ENCODE results near the gene SIGLEC12. TPM values are rescaled to one million over a fixed set of nuclear protein-coding genes. Genes with fewer than 3 reads are reported as not detected.
A peak's percentile ranks its signal among the peaks of the same experiment; 100 is the strongest.

Gene SIGLEC12
- 0.52 and 0.54 TPM in 2 replicates for total RNA-seq

GRCh38 chr19:51501594-51502263, at the start of gene SIGLEC12:
Gene SIGLEC12, minus strand, starts transcription at chr19:51501800. Its CDS starts 67 bp downstream, at chr19:51501733.
- peaks cover 14% of the 10 kb centered on the region for H3K9me3 Mint-ChIP-seq
- peak within 1 kb of the TSS; percentile 64 for H3K27ac Mint-ChIP-seq
- DNase-seq (ENCODE audit: low spot score): no peak
- peak within 1 kb of the TSS; percentile 54 for H3K4me3 Mint-ChIP-seq
- intact Hi-C loops (cut with micrococcal nuclease): no loop called here
- no peaks in the 10 kb centered on the region for H3K36me3 Mint-ChIP-seq (ENCODE audit: low read depth)
- H3K4me1 Mint-ChIP-seq (ENCODE audit: low read depth): peaks cover 28% of the 10 kb centered on the region
- peaks cover 13% of the 10 kb centered on the region for H3K27me3 Mint-ChIP-seq (ENCODE audit: insufficient read depth)

DNA sequence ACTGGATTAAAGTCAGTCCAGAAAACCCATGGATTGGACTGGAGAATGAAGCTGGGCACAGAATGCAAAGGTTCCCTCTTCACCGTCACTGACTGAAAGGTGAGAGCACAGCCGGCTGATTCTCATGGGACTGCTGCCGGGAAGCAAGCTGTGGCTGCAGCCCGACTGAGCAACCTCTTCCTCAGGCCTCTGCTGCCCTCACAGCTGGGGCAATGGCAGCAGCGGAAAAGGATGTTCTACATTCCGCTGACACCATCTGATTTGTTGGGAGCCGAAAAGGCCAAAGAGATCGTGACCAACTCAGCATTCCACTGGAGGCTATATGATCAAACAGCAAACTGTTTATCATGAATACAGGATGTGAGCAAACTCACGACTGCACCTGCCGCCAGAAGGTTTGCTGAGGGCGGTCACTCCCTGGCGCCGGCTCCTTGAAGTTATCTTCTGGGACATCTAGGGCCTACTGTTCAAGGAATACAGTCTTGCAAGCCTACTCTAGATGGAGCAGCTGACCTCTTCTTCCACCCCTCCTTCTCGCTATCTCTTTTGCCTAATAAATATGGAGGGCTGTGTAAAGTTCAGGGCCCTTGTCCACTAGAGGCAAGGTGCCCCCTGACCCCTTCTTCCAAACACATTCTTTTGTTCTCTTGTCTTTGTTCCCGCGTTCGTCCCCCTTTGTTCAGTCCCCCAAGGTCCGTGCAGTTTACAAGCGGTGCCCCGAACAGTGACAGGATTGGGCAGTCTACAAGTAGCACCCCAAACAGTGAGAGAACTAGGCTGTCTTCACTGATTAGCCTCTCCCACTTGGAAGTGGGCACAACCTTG, 49.5 kb upstream of the SIGLEC12 start:
- Mint-ChIP-seq H3K9me3 (no peaks in the 10 kb centered on the region), H3K4me3 (no peak overlapping the region), H3K36me3 (ENCODE audit: low read depth) (no peaks in the 10 kb centered on the region), H3K27ac (no peak overlapping the region), H3K27me3 (ENCODE audit: insufficient read depth) (peaks cover 22% of the 10 kb centered on the region), H3K4me1 (ENCODE audit: low read depth) (peaks cover 31% of the 10 kb centered on the region)
- intact Hi-C loops (cut with micrococcal nuclease): no loop called here
- DNase-seq (ENCODE audit: low spot score): no peak

DNA sequence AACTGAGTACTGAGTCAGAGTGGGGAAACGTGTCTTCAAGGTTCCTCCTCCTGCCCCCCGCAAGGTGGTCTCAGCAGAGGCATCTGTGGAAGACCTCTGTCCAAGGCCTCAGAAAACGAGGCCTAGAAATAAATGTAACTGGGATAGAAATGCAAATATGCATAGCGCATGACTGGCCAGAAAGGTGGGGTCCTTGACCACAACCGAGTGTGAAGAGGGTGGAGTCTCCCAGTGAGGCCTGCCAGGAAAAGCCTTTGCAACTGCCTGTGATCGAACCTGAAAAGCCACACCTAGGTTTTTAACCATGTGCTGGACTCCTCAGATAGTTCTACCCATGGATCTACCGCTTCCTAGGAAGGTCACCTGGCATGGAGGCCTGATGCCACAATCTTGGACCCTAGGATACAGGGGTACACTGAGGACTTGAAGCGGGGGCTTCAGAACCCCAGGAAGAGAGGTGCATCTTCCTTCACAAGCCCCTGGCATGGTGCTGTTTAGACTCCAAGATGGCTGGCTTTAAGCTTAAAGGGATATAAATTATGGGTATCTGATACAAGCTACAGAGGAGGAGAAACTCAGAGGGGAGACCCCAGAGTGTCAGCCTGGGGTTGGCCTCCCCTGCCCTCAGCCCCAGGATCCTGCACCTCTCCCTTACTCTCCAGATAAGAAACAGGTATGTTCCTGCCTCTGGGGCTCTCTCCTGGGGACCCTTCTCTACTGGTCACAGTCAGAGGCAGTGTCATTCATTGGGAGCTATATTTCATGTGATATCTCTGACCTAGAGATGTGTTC, 48.1 kb upstream of the SIGLEC12 start:
- H3K4me1 Mint-ChIP-seq (ENCODE audit: low read depth): peaks cover 31% of the 10 kb centered on the region
- H3K9me3 Mint-ChIP-seq: no peaks in the 10 kb centered on the region
- H3K36me3 Mint-ChIP-seq (ENCODE audit: low read depth): no peaks in the 10 kb centered on the region
- no peak for DNase-seq (ENCODE audit: low spot score)
- H3K27me3 Mint-ChIP-seq (ENCODE audit: insufficient read depth): peaks cover 23% of the 10 kb centered on the region
- no peak overlapping the region for H3K4me3 Mint-ChIP-seq
- H3K27ac Mint-ChIP-seq: no peak overlapping the region
- intact Hi-C loops (cut with micrococcal nuclease): no loop called here

- Mint-ChIP-seq H3K36me3 (ENCODE audit: low read depth) (no peaks in the 10 kb centered on the region), H3K4me3 (no peak overlapping the region), H3K27me3 (ENCODE audit: insufficient read depth) (peaks cover 23% of the 10 kb centered on the region), H3K27ac (no peak overlapping the region), H3K9me3 (no peaks in the 10 kb centered on the region), H3K4me1 (ENCODE audit: low read depth) (peaks cover 31% of the 10 kb centered on the region)
- intact Hi-C loops (cut with micrococcal nuclease): no loop called here
- no peak for DNase-seq (ENCODE audit: low spot score)
These were observed 47.3 kb upstream of the SIGLEC12 start for GRCh38 chr19:51548891-51549305.

DNA sequence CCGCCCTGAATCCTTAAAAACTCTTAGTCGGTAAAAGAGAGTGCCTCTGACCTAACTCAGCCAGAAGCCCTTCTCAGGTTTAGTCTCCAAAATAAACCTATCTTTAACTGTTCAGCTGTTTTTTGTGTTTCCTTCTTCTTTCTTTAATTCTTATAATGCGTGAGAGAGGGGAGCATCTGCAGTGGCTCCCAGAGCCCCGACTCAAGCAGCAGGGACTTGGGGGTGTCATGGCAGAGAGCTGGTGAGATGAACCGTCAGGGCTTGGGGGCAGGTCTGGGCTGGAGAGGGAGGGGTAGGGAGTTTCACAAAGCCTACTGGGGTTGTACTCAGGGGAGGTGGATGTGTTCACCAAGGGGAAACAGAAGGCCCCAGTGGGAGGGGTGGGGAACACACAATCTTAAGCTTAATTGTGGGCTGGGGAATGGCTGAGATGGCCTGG, 46.6 kb upstream of the SIGLEC12 start:
- Mint-ChIP-seq H3K27ac (no peak overlapping the region), H3K27me3 (ENCODE audit: insufficient read depth) (peaks cover 23% of the 10 kb centered on the region), H3K4me1 (ENCODE audit: low read depth) (peaks cover 31% of the 10 kb centered on the region), H3K4me3 (no peak overlapping the region), H3K36me3 (ENCODE audit: low read depth) (no peaks in the 10 kb centered on the region), H3K9me3 (no peaks in the 10 kb centered on the region)
- DNase-seq (ENCODE audit: low spot score): no peak
- intact Hi-C loops (cut with micrococcal nuclease): no loop called here

DNA sequence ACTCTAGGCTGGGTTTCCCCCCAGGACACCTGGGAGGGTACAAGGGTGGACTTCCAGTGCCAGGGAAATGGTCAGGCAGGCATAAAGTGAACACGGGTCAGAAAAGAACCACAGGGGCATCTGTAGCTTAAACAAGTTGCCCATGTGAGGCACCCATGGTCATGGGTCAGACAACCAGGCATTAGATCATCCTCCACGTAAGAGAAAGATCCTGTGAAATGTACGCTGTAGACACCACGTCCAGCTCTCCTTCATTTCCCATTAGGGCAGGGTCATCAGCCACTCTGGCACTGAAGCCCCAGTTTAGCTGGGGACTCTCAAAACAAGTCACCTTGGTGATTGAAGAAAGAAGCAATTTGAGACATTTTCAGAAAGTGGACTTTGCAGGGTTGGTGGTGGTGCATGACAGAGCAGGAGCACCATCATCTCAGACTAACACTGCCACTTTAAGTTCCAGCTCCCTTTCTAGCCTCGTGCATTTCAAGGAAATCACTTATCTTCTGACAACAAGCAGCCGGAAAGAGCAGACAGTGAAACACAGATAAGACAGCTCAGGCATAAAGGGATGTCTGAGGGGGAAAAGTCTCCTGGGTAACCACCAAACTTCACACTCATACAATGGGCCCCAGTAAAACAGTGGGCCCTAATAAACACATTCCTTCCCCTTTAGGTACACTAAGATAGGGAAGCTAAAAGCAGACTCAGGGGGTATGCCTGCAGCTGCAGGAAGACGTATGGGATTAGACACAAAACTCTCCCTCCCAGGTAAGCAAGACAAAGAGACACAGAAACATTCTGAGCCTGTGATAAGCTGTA, 46.0 kb upstream of the SIGLEC12 start:
- intact Hi-C loops (cut with micrococcal nuclease): no loop called here
- Mint-ChIP-seq H3K27ac (no peak overlapping the region), H3K4me3 (peak overlapping the region; percentile 10), H3K36me3 (ENCODE audit: low read depth) (no peaks in the 10 kb centered on the region), H3K9me3 (no peaks in the 10 kb centered on the region), H3K27me3 (ENCODE audit: insufficient read depth) (peaks cover 23% of the 10 kb centered on the region), H3K4me1 (ENCODE audit: low read depth) (peaks cover 31% of the 10 kb centered on the region)
- no peak for DNase-seq (ENCODE audit: low spot score)

DNA sequence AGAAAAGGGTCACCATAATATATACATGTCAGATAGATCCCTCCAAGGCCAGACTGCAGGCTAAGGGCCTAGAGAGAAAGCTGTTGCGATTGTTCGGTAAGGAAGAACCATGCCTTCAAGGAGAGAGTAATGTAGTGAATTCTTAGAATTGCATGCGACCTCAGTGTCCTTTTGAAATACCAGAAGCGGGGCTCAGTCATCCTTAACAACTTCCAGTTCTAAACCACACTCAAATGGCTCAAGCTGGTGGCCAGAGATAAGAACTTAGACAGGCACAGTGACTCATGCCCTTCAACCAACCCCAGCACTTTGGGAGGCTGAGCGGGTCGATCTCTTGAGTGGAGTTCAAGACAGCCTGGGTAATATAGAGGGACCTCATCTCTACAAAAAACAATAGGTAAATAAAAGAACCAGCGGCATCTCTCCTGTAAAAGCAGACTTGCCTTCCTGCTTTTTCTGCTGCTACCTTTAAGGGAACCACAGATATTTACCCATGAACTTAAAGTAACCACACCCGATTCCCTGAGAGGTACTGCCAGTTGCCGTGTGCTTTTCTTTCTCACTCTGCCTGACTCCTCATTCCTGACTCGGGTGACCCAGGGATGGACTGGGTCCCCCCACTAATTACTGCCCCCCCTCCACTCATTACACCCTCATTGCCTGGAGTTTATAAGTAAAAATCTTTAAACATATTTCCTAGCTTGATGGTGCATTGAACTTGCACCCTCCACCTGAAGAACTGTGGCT, 45.2 kb upstream of the SIGLEC12 start:
- intact Hi-C loops (cut with micrococcal nuclease): no loop called here
- no peaks in the 10 kb centered on the region for H3K36me3 Mint-ChIP-seq (ENCODE audit: low read depth)
- H3K27ac Mint-ChIP-seq: no peak overlapping the region
- no peak for DNase-seq (ENCODE audit: low spot score)
- peaks cover 30% of the 10 kb centered on the region for H3K4me1 Mint-ChIP-seq (ENCODE audit: low read depth)
- no peak overlapping the region for H3K4me3 Mint-ChIP-seq
- peaks cover 23% of the 10 kb centered on the region for H3K27me3 Mint-ChIP-seq (ENCODE audit: insufficient read depth)
- no peaks in the 10 kb centered on the region for H3K9me3 Mint-ChIP-seq

GRCh38 chr19:51546107-51546649, 44.6 kb upstream of the SIGLEC12 start:
- Mint-ChIP-seq H3K27ac (no peak overlapping the region), H3K4me3 (no peak overlapping the region), H3K4me1 (ENCODE audit: low read depth) (peaks cover 24% of the 10 kb centered on the region), H3K9me3 (no peaks in the 10 kb centered on the region), H3K27me3 (ENCODE audit: insufficient read depth) (peaks cover 23% of the 10 kb centered on the region), H3K36me3 (ENCODE audit: low read depth) (no peaks in the 10 kb centered on the region)
- DNase-seq (ENCODE audit: low spot score): no peak
- intact Hi-C loops (cut with micrococcal nuclease): no loop called here

DNA sequence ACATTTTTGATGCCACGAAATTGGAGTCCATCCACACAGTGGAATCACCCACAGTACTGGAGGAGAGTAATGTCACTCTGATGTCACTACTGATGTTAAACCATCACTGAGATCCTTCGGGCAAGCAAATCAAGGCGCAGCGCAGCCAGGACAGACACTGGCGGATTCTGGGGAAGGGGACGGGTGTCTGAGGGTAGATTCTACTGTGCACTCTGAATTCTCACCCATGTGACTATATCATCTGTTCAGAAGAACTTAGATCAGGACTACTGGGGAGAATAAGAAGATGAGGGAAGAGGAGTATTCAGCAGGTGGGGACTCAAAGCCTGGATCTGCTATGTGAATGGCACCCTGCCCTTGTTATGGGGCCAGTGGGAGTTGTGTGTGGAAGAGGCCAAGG, 42.4 kb upstream of the SIGLEC12 start:
- Mint-ChIP-seq H3K4me1 (ENCODE audit: low read depth) (peaks cover 23% of the 10 kb centered on the region), H3K9me3 (no peaks in the 10 kb centered on the region), H3K4me3 (no peak overlapping the region), H3K27me3 (ENCODE audit: insufficient read depth) (peaks cover 23% of the 10 kb centered on the region), H3K36me3 (ENCODE audit: low read depth) (no peaks in the 10 kb centered on the region), H3K27ac (no peak overlapping the region)
- no peak for DNase-seq (ENCODE audit: low spot score)
- intact Hi-C loops (cut with micrococcal nuclease): no loop called here

- H3K4me3 Mint-ChIP-seq: no peak overlapping the region
- intact Hi-C loops (cut with micrococcal nuclease): no loop called here
- peaks cover 16% of the 10 kb centered on the region for H3K27me3 Mint-ChIP-seq (ENCODE audit: insufficient read depth)
These were observed 41.1 kb upstream of the SIGLEC12 start for GRCh38 chr19:51542699-51543098.

DNA sequence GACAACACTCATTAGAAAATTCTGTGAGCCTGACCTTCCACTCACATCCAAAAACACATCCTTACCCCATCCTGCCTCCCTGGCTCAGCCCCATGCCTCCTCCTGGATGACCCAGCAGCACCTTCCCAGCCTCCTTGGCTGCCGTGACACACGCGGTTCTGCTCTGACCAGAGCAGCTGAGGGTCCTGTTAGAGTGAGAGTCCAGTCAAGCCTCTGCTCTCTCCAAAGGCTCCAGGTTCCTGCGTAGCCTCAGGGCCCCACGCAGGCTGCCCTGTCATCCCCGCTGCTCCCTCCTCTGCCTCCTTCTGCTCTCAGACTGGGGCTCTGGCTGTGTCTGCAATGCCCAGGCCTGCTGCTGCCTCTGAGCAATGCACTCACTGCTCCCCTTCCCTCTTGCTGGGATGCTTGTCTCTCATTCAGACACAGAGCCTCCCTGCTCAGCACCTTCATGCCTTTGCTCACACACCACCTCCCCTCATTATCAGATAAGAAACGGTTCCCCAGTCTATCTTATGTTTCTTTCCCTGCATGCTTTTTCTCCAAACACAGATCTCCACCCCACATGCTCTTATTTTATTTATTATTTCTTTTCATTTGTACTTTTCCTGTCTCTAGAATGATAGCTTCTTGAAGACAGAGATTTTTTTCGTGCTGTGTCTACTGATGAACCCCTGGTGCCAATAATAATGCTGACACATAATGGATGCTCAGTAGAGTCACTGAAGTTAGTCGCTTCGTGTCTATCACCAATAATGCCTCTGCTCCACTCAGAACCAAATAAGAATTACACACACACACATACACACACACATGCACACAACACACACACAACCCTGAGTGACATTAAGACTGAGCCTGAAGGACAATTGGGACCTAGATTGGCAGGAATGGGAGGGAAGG, 40.1 kb upstream of the SIGLEC12 start:
- Mint-ChIP-seq H3K27me3 (ENCODE audit: insufficient read depth) (peaks cover 7% of the 10 kb centered on the region), H3K4me3 (no peak overlapping the region), H3K9me3 (no peaks in the 10 kb centered on the region), H3K36me3 (ENCODE audit: low read depth) (no peaks in the 10 kb centered on the region), H3K4me1 (ENCODE audit: low read depth) (peaks cover 6% of the 10 kb centered on the region), H3K27ac (no peak overlapping the region)
- intact Hi-C loops (cut with micrococcal nuclease): no loop called here
- no peak for DNase-seq (ENCODE audit: low spot score)

More at GRCh38 chr19:51542699-51543098, 41.1 kb upstream of the SIGLEC12 start:
- H3K27ac Mint-ChIP-seq: no peak overlapping the region
- H3K9me3 Mint-ChIP-seq: no peaks in the 10 kb centered on the region
- peaks cover 16% of the 10 kb centered on the region for H3K4me1 Mint-ChIP-seq (ENCODE audit: low read depth)
- no peak for DNase-seq (ENCODE audit: low spot score)
- H3K36me3 Mint-ChIP-seq (ENCODE audit: low read depth): no peaks in the 10 kb centered on the region
